Activated naive CD8-positive, alpha-beta T cell treated with anti-CD3 and anti-CD28 coated beads, Interleukin-2, amount 50 U/mL, for 24 hours (primary cell): ENCODE measurements around the gene SIAH2.

Experiments
- ATAC-seq: fragments of 150-1000 bp; cut with Tn5 transposase; one replicate; pipeline ENCODE4 v1.10.0; 2021
- DNase-seq: peaks from one replicate; pipeline ENCODE4 v3.0.0; 2021
- H3K27ac Mint-ChIP-seq: one replicate; pipeline ENCODE4 v1.8.0; 2021; ENCODE audit warnings: mild to moderate bottlenecking, mixed read lengths
- H3K27me3 Mint-ChIP-seq: one replicate; pipeline ENCODE4 v1.8.0; 2021; ENCODE audit warnings: mixed read lengths
- H3K36me3 Mint-ChIP-seq: one replicate; pipeline ENCODE4 v1.8.0; 2021; ENCODE audit warnings: low read depth, mixed read lengths
- H3K4me1 Mint-ChIP-seq: one replicate; pipeline ENCODE4 v1.8.0; 2021; ENCODE audit warnings: mixed read lengths
- H3K4me3 Mint-ChIP-seq: one replicate; pipeline ENCODE4 v1.8.0; 2021; ENCODE audit warnings: mild to moderate bottlenecking, moderate library complexity, mixed read lengths
- H3K9me3 Mint-ChIP-seq: one replicate; pipeline ENCODE4 v1.8.0; 2021; ENCODE audit warnings: mixed read lengths

SIAH2 gene

GRCh38 chr3:150784747-150785125 lies 21.8 kb upstream of the SIAH2 start:
- Mint-ChIP-seq H3K27ac (peak overlapping the region; percentile 95), H3K27me3 (peaks cover 13% of the 10 kb centered on the region), H3K4me1 (peaks cover 54% of the 10 kb centered on the region), H3K36me3 (no peaks in the 10 kb centered on the region), H3K4me3 (peak overlapping the region; percentile 12), H3K9me3 (no peaks in the 10 kb centered on the region)
- ATAC-seq (no peak), DNase-seq (no peak)

GRCh38 chr3:150783920-150784746 lies 21.2 kb upstream of the SIAH2 start:
- Mint-ChIP-seq H3K9me3 (no peaks in the 10 kb centered on the region), H3K4me1 (peaks cover 54% of the 10 kb centered on the region), H3K36me3 (no peaks in the 10 kb centered on the region), H3K27me3 (peaks cover 11% of the 10 kb centered on the region), H3K27ac (peak overlapping the region; percentile 95), H3K4me3 (peak overlapping the region; percentile 19)
- no peak for DNase-seq
- ATAC-seq = peak; percentile 79

- DNase-seq (no peak), ATAC-seq (no peak)
- Mint-ChIP-seq H3K27ac (peak overlapping the region; percentile 67), H3K27me3 (peaks cover 6% of the 10 kb centered on the region), H3K4me3 (no peak overlapping the region), H3K9me3 (no peaks in the 10 kb centered on the region), H3K4me1 (peaks cover 54% of the 10 kb centered on the region), H3K36me3 (no peaks in the 10 kb centered on the region)
These were observed 20.3 kb upstream of the SIAH2 start for GRCh38 chr3:150783316-150783715.

- DNase-seq = no peak
- H3K27me3 Mint-ChIP-seq = no peaks in the 10 kb centered on the region
- no peaks in the 10 kb centered on the region for H3K9me3 Mint-ChIP-seq
- no peak for ATAC-seq
- H3K36me3 Mint-ChIP-seq = no peaks in the 10 kb centered on the region
- no peak overlapping the region for H3K27ac Mint-ChIP-seq
- no peak overlapping the region for H3K4me3 Mint-ChIP-seq
- peaks cover 20% of the 10 kb centered on the region for H3K4me1 Mint-ChIP-seq
These were observed 16.5 kb upstream of the SIAH2 start for GRCh38 chr3:150779402-150779858.

GRCh38 chr3:150778793-150779401 lies 15.9 kb upstream of the SIAH2 start:
- H3K27ac Mint-ChIP-seq = no peak overlapping the region
- no peaks in the 10 kb centered on the region for H3K27me3 Mint-ChIP-seq
- peaks cover 14% of the 10 kb centered on the region for H3K4me1 Mint-ChIP-seq
- H3K9me3 Mint-ChIP-seq = no peaks in the 10 kb centered on the region
- ATAC-seq (peak; percentile 6), DNase-seq (no peak)
- no peak overlapping the region for H3K4me3 Mint-ChIP-seq
- H3K36me3 Mint-ChIP-seq = no peaks in the 10 kb centered on the region

GRCh38 chr3:150775001-150775599 lies 12.1 kb upstream of the SIAH2 start:
- no peaks in the 10 kb centered on the region for H3K36me3 Mint-ChIP-seq
- ATAC-seq (no peak), DNase-seq (no peak)
- no peak overlapping the region for H3K27ac Mint-ChIP-seq
- no peaks in the 10 kb centered on the region for H3K4me1 Mint-ChIP-seq
- no peak overlapping the region for H3K4me3 Mint-ChIP-seq
- no peaks in the 10 kb centered on the region for H3K27me3 Mint-ChIP-seq
- H3K9me3 Mint-ChIP-seq = no peaks in the 10 kb centered on the region

GRCh38 chr3:150773616-150774192 lies 10.7 kb upstream of the SIAH2 start:
- H3K4me1 Mint-ChIP-seq = no peaks in the 10 kb centered on the region
- no peaks in the 10 kb centered on the region for H3K36me3 Mint-ChIP-seq
- H3K27ac Mint-ChIP-seq = no peak overlapping the region
- no peaks in the 10 kb centered on the region for H3K9me3 Mint-ChIP-seq
- DNase-seq = no peak
- H3K27me3 Mint-ChIP-seq = no peaks in the 10 kb centered on the region
- no peak overlapping the region for H3K4me3 Mint-ChIP-seq
- no peak for ATAC-seq

GRCh38 chr3:150771600-150771999 lies 8.6 kb upstream of the SIAH2 start:
- Mint-ChIP-seq H3K4me1 (peaks cover 15% of the 10 kb centered on the region), H3K36me3 (no peaks in the 10 kb centered on the region), H3K27me3 (no peaks in the 10 kb centered on the region), H3K27ac (no peak overlapping the region), H3K9me3 (no peaks in the 10 kb centered on the region), H3K4me3 (no peak overlapping the region)
- DNase-seq (no peak), ATAC-seq (no peak)

GRCh38 chr3:150770681-150771080 lies 7.7 kb upstream of the SIAH2 start:
- Mint-ChIP-seq H3K27me3 (peaks cover 1% of the 10 kb centered on the region), H3K36me3 (no peaks in the 10 kb centered on the region)

GRCh38 chr3:150766742-150767141 lies 3.8 kb upstream of the SIAH2 start:
- no peak for ATAC-seq
- Mint-ChIP-seq H3K4me3 (peak overlapping the region; percentile 99), H3K27me3 (peaks cover 1% of the 10 kb centered on the region), H3K27ac (peak overlapping the region; percentile 100), H3K9me3 (no peaks in the 10 kb centered on the region), H3K4me1 (peaks cover 44% of the 10 kb centered on the region), H3K36me3 (peaks cover 11% of the 10 kb centered on the region)
- DNase-seq = no peak

More at GRCh38 chr3:150770681-150771080, 7.7 kb upstream of the SIAH2 start:
- ATAC-seq = no peak
- H3K4me1 Mint-ChIP-seq = peaks cover 24% of the 10 kb centered on the region
- H3K4me3 Mint-ChIP-seq = no peak overlapping the region
- no peak for DNase-seq
- H3K27ac Mint-ChIP-seq = no peak overlapping the region
- H3K9me3 Mint-ChIP-seq = no peaks in the 10 kb centered on the region

GRCh38 chr3:150765949-150766720 lies 3.2 kb upstream of the SIAH2 start:
- Mint-ChIP-seq H3K27ac (peak overlapping the region; percentile 100), H3K9me3 (no peaks in the 10 kb centered on the region), H3K4me3 (peak overlapping the region; percentile 99), H3K27me3 (peaks cover 1% of the 10 kb centered on the region), H3K36me3 (peaks cover 17% of the 10 kb centered on the region), H3K4me1 (peaks cover 44% of the 10 kb centered on the region)
- DNase-seq (peak; percentile 43), ATAC-seq (peak; percentile 15)

GRCh38 chr3:150764967-150765366 lies 2.0 kb upstream of the SIAH2 start:
- Mint-ChIP-seq H3K9me3 (no peaks in the 10 kb centered on the region), H3K27me3 (peaks cover 1% of the 10 kb centered on the region), H3K4me1 (peaks cover 49% of the 10 kb centered on the region), H3K27ac (peak overlapping the region; percentile 100), H3K4me3 (peak overlapping the region; percentile 99), H3K36me3 (peaks cover 28% of the 10 kb centered on the region)
- no peak for ATAC-seq
- no peak for DNase-seq

- no peaks in the 10 kb centered on the region for H3K9me3 Mint-ChIP-seq
- peak overlapping the region; percentile 99 for H3K4me3 Mint-ChIP-seq
- peaks cover 1% of the 10 kb centered on the region for H3K27me3 Mint-ChIP-seq
- peak overlapping the region; percentile 100 for H3K27ac Mint-ChIP-seq
- ATAC-seq = no peak
- peaks cover 32% of the 10 kb centered on the region for H3K36me3 Mint-ChIP-seq
- peaks cover 53% of the 10 kb centered on the region for H3K4me1 Mint-ChIP-seq
- DNase-seq = no peak
These were observed 1.6 kb upstream of the SIAH2 start for GRCh38 chr3:150764566-150764965.
